Lung (tissue), 12 donors: ENCODE results near the gene BMERB1. TPM values are rescaled to one million over a fixed set of nuclear protein-coding genes. Genes with fewer than 3 reads are reported as not detected.
A peak's percentile ranks its signal among the peaks of the same experiment; 100 is the strongest.

Source experiments
- ATAC-seq: fragments of 200-7000 bp; cut with Tn5 transposase; one replicate; pipeline ENCODE4 v1.9.1; 2020; ENCODE audit warnings: moderate number of reproducible peaks; ENCODE audit not compliant: insufficient read depth, low FRiP score
- DNase-seq, 3 donors: peaks; one replicate each; pipeline ENCODE4 v3.0.0-alpha.2; 2013 to 2017
- H3K27ac ChIP-seq, 2 donors: one replicate each; pipeline ENCODE4 v1.5.1; 2013; ENCODE audit warnings: mild to moderate bottlenecking in 2 of 2, moderate library complexity in 2 of 2, control low read depth in 1 of 2, inconsistent platforms in 1 of 2, low read depth in 1 of 2, low read length in 1 of 2
- H3K27me3 ChIP-seq, 3 donors: one replicate each; pipeline ENCODE4 v1.5.1; 2013; ENCODE audit warnings: low read length in 2 of 3; ENCODE audit not compliant: control insufficient read depth in 3 of 3, insufficient read depth in 3 of 3
- H3K36me3 ChIP-seq, 4 donors: one replicate each; pipeline ENCODE4 v1.5.1; 2013; ENCODE audit warnings: low read length in 4 of 4, mild to moderate bottlenecking in 1 of 4, moderate library complexity in 1 of 4; ENCODE audit not compliant: control insufficient read depth in 4 of 4, insufficient read depth in 4 of 4
- H3K4me1 ChIP-seq, 5 donors: one replicate each; pipeline ENCODE4 v1.5.1; 2013; ENCODE audit warnings: low read length in 5 of 5, mild to moderate bottlenecking in 2 of 5, moderate library complexity in 1 of 5; ENCODE audit not compliant: control insufficient read depth in 5 of 5, insufficient read depth in 5 of 5
- H3K4me3 ChIP-seq: one replicate; pipeline ENCODE4 v1.5.1; 2013; ENCODE audit warnings: mild to moderate bottlenecking, control low read depth, moderate library complexity
- H3K9ac ChIP-seq, 2 donors: one replicate each; pipeline ENCODE4 v1.5.1; 2013; ENCODE audit warnings: low read length in 2 of 2, control low read depth in 1 of 2; ENCODE audit not compliant: insufficient read depth in 1 of 2
- H3K9me3 ChIP-seq, 4 donors: one replicate each; pipeline ENCODE4 v1.5.1; 2013; ENCODE audit warnings: low read length in 3 of 4, mild to moderate bottlenecking in 1 of 4, moderate library complexity in 1 of 4; ENCODE audit not compliant: control insufficient read depth in 4 of 4, insufficient read depth in 3 of 4
- CTCF ChIP-seq: IDR thresholded peaks from 2 replicates; pipeline ENCODE4 v1.5.1; 2012; ENCODE audit warnings: mild to moderate bottlenecking; ENCODE audit errors: control extremely low read depth, extremely low read depth
- WGBS, 2 donors: extraction: QIAGEN DNeasy Blood & Tissue Kit; methylation state at CpG; one replicate each; pipeline ENCODE4 v1.1.7; 2013; 5-methylcytosine and 5-hydroxymethylcytosine counted together
- polyA plus RNA-seq, 2 donors: library from polyadenylated mRNA; stranded (reverse); fragments of 200-250 nt; gene quantifications; one replicate each; pipeline ENCODE4 v1.2.1, GENCODE V29; 2013
- total RNA-seq, 2 donors: library from RNA; depleted of rRNA in 1 of 2; stranded (reverse); fragments of >200 nt in 1 of 2; gene quantifications; one replicate each; pipeline ENCODE4 v1.2.1, GENCODE V29; 2014 to 2021
- donor health status: control.
- donor health status: control.
- donor health status: Bipolar disorder and iron deficiency.
- donor health status: healthy.
- donor health status: DM: yes; HTN: yes; CAD: no.

Gene BMERB1
- total and polyA plus RNA-seq, 4 donors = 5.6 to 17.5 (median 7.9) TPM

DNA sequence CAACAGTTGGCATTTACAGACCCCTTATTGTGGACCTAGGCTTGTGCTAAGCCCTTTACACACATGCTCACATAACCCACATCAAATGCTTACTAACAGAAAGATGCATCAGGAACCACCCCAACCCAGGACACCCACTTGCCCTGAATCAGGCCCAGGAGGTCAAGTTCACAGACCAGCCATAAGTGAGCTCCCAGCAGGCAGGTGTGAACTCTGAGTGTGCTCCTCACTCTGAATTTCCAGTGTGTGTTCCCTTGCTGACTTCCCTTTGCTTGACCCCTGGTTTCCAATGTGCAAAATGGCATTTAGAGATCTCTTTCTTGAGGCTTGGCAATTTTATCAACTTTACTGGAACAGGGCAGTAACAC, 87.0 kb downstream of the BMERB1 start:
- no peak for DNase-seq
- peaks cover 0 to 2% (median 0%) of the 10 kb centered on the region in 4 donors for H3K9me3 ChIP-seq
- H3K36me3 ChIP-seq = no peaks in the 10 kb centered on the region
- H3K4me3 ChIP-seq = no peak overlapping the region
- H3K27ac ChIP-seq = peak overlapping the region in 1 of 2 donors; percentile 79
- H3K9ac ChIP-seq = no peak overlapping the region
- no peak for TF ChIP-seq CTCF
- peaks cover 0 to 25% (median 13%) of the 10 kb centered on the region in 5 donors for H3K4me1 ChIP-seq
- no peaks in the 10 kb centered on the region for H3K27me3 ChIP-seq
- peak; percentile 5 for ATAC-seq

GRCh38 chr16:15521758-15522509, 87.5 kb downstream of the BMERB1 start:
- WGBS, 2 donors = 48 to 73% methylated on average over 10 of the region's 10 CpGs
- H3K36me3 ChIP-seq = no peaks in the 10 kb centered on the region
- H3K27me3 ChIP-seq = no peaks in the 10 kb centered on the region
- no peak for ATAC-seq
- peak overlapping the region in 1 of 2 donors; percentile 79 for H3K27ac ChIP-seq
- H3K4me1 ChIP-seq = peaks cover 0 to 25% (median 13%) of the 10 kb centered on the region in 5 donors
- peaks cover 0 to 2% (median 0%) of the 10 kb centered on the region in 4 donors for H3K9me3 ChIP-seq
- H3K4me3 ChIP-seq = no peak overlapping the region
- no peak for TF ChIP-seq CTCF
- peak; percentile 31 to 73 (median 50) for DNase-seq
- H3K9ac ChIP-seq = no peak overlapping the region

- Histone ChIP-seq H3K4me1 (peaks cover 0 to 22% (median 9%) of the 10 kb centered on the region in 5 donors), H3K36me3 (peaks cover 0 to 2% (median 0%) of the 10 kb centered on the region in 4 donors), H3K27me3 (no peaks in the 10 kb centered on the region), H3K9ac (no peak overlapping the region), H3K27ac (peak overlapping the region in 1 of 2 donors; percentile 32), H3K9me3 (no peaks in the 10 kb centered on the region), H3K4me3 (no peak overlapping the region)
- ATAC-seq (no peak), DNase-seq (no peak)
- 55 to 57% methylated on average over 10 of the region's 10 CpGs for WGBS, 2 donors
- TF ChIP-seq CTCF = peak; percentile 4
Measured at GRCh38 chr16:15523092-15523541, 88.7 kb downstream of the BMERB1 start.
